PC-3 (cell line): ENCODE data around the gene FCHO1. TPM values are rescaled to one million over a fixed set of nuclear protein-coding genes. Genes with fewer than 3 reads are reported as not detected.

Source experiments
- ATAC-seq: fragments of 200-7000 bp; cut with Tn5 transposase; 2 replicates; pipeline ENCODE4 v1.9.1; 2020; ENCODE audit warnings: mild to moderate bottlenecking, moderate library complexity
- BruUV-seq: library from RNA; stranded (reverse); fragments of 400-500 nt; replicated peaks from 2 replicates; lab custom pipeline; 2021; lab: Mats Ljungman, UMichigan
- CTCF ChIA-PET: fragments of 300-600 bp; sonication (Branson Sonifier 250); formaldehyde crosslinking; loops from one replicate; lab custom pipeline; 2022; ENCODE audit warnings: antibody characterized with exemption; lab: Charles Lee
- POLR2A ChIA-PET: fragments of 300-600 bp; sonication (Branson Sonifier 250); formaldehyde crosslinking; loops from one replicate; lab custom pipeline; 2022; ENCODE audit warnings: antibody characterized with exemption; ENCODE audit not compliant: unreplicated experiment; lab: Charles Lee
- DNase-seq: peaks from one replicate; pipeline ENCODE4 v3.0.0-alpha.2; 2015
- H2AFZ ChIP-seq: fragments of 300-600 bp; sonication (generic); 2 replicates; pipeline ENCODE4 v1.6.0; 2016; ENCODE audit warnings: antibody characterized with exemption, low read length
- H3F3A ChIP-seq: fragments of 300-600 bp; sonication (generic); one replicate; pipeline ENCODE4 v1.6.0; 2017; ENCODE audit warnings: antibody characterized with exemption, low read length, control low read depth, mild to moderate bottlenecking; ENCODE audit not compliant: unreplicated experiment
- H3K27ac ChIP-seq: fragments of 300-600 bp; sonication (generic); 2 replicates; pipeline ENCODE4 v1.5.1; 2016; ENCODE audit warnings: mild to moderate bottlenecking, low read length
- H3K27me3 ChIP-seq: fragments of 300-600 bp; sonication (generic); 2 replicates; pipeline ENCODE4 v1.6.1; 2016; ENCODE audit warnings: low read length, mixed read lengths
- H3K36me3 ChIP-seq: fragments of 300-600 bp; sonication (generic); 2 replicates; pipeline ENCODE4 v1.6.1; 2016; ENCODE audit warnings: low read depth, mixed run types, low read length, mixed read lengths
- H3K4me1 ChIP-seq: fragments of 300-600 bp; sonication (generic); 2 replicates; pipeline ENCODE4 v1.5.1; 2016; ENCODE audit warnings: low read length; ENCODE audit not compliant: insufficient read depth
- H3K4me2 ChIP-seq: fragments of 300-600 bp; sonication (generic); 2 replicates; pipeline ENCODE4 v1.6.0; 2016; ENCODE audit warnings: low read length
- H3K4me3 ChIP-seq: fragments of 300-600 bp; sonication (generic); 2 replicates; pipeline ENCODE4 v1.5.1; 2016; ENCODE audit warnings: mild to moderate bottlenecking, low read length, mixed read lengths
- H3K79me2 ChIP-seq: fragments of 300-600 bp; sonication (generic); 2 replicates; pipeline ENCODE4 v1.6.1; 2017; ENCODE audit warnings: low read length, mixed read lengths
- H3K9ac ChIP-seq: fragments of 300-600 bp; sonication (generic); 2 replicates; pipeline ENCODE4 v1.6.0; 2016; ENCODE audit warnings: mild to moderate bottlenecking, low read length
- H3K9me2 ChIP-seq: fragments of 300-600 bp; sonication (generic); replicated peaks from 2 replicates; pipeline ENCODE4 v1.6.1; 2016; ENCODE audit warnings: mixed run types, low read length, mixed read lengths
- H3K9me3 ChIP-seq: fragments of 300-600 bp; sonication (generic); 2 replicates; pipeline ENCODE4 v1.6.1; 2016; ENCODE audit warnings: low read length, mixed read lengths
- H4K20me1 ChIP-seq: fragments of 300-600 bp; sonication (generic); 2 replicates; pipeline ENCODE4 v1.6.1; 2016; ENCODE audit warnings: low read length, mixed read lengths
- EZH2 ChIP-seq: fragments of 300-600 bp; sonication (generic); IDR thresholded peaks from one replicate; pipeline ENCODE4 v1.6.1; 2017; ENCODE audit warnings: antibody characterized with exemption, mild to moderate bottlenecking, low read length; ENCODE audit not compliant: unreplicated experiment
- EZH2phosphoT487 ChIP-seq: fragments of 300-600 bp; sonication (generic); IDR thresholded peaks from 2 replicates; pipeline ENCODE4 v1.6.1; 2018; ENCODE audit warnings: mild to moderate bottlenecking, antibody characterized with exemption, low read length, borderline replicate concordance
- intact Hi-C: fragments of 100-400 bp; cut with micrococcal nuclease; formaldehyde crosslinking; loops from 2 replicates; pipeline ENCODE4 v1.9.0; 2023
- total RNA-seq: library from RNA; depleted of rRNA; stranded (reverse); fragments of >200 nt; gene quantifications from 2 replicates; pipeline ENCODE4 v1.2.3, GENCODE V29; 2014
- TF ChIP-seq, protein P1 (sequence below): fragments of 300-600 bp; sonication (generic); conservative IDR thresholded peaks from 2 replicates; pipeline ENCODE4 v1.5.1; 2017; ENCODE audit warnings: antibody characterized with exemption, low read depth, mild to moderate bottlenecking, low read length

FCHO1 gene
- total RNA-seq, 1 experiment from 2014 or later, result 21.0 TPM

DNA sequence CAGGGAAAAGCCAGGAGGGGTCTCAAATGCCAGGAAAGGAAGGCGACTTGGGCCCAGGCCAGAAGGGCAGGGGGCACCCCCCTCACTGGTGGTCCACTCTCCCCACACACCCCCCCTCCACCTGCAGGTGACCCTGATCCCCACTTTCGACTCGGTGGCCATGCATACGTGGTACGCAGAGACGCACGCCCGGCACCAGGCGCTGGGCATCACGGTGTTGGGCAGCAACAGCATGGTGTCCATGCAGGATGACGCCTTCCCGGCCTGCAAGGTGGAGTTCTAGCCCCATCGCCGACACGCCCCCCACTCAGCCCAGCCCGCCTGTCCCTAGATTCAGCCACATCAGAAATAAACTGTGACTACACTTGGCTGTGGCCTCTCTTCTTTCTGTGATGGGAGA lies 17.1 kb upstream of the FCHO1 start:
- intact Hi-C loops, result no loop called here
- Histone ChIP-seq H3K9me2 (no peaks in the 10 kb centered on the region), H2AFZ (no peak overlapping the region), H3K27me3 (no peaks in the 10 kb centered on the region), H4K20me1 (0 out of 2 replicates have a peak, but pooled peaks cover 7% of the 10 kb centered on the region), H3K4me3 (no peak overlapping the region), H3K36me3 (peaks cover 31% of the 10 kb centered on the region), H3K4me1 (0 out of 2 replicates have a peak, but pooled peaks cover 3% of the 10 kb centered on the region), H3K27ac (no peak overlapping the region), H3K79me2 (peaks cover 15% of the 10 kb centered on the region), H3K9ac (no peak overlapping the region), H3K9me3 (no peaks in the 10 kb centered on the region), H3F3A (no peaks in the 10 kb centered on the region), H3K4me2 (no peak overlapping the region)
- no peak for ATAC-seq
- no TSS peak for BruUV-seq
- ChIA-PET CTCF (no interaction called here), POLR2A (no interaction called here)
- no peak for DNase-seq
- TF ChIP-seq EZH2phosphoT487 (no peak), EZH2 (no peak)
- TF ChIP-seq, protein P1, sequence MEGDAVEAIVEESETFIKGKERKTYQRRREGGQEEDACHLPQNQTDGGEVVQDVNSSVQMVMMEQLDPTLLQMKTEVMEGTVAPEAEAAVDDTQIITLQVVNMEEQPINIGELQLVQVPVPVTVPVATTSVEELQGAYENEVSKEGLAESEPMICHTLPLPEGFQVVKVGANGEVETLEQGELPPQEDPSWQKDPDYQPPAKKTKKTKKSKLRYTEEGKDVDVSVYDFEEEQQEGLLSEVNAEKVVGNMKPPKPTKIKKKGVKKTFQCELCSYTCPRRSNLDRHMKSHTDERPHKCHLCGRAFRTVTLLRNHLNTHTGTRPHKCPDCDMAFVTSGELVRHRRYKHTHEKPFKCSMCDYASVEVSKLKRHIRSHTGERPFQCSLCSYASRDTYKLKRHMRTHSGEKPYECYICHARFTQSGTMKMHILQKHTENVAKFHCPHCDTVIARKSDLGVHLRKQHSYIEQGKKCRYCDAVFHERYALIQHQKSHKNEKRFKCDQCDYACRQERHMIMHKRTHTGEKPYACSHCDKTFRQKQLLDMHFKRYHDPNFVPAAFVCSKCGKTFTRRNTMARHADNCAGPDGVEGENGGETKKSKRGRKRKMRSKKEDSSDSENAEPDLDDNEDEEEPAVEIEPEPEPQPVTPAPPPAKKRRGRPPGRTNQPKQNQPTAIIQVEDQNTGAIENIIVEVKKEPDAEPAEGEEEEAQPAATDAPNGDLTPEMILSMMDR, result no peak

DNA sequence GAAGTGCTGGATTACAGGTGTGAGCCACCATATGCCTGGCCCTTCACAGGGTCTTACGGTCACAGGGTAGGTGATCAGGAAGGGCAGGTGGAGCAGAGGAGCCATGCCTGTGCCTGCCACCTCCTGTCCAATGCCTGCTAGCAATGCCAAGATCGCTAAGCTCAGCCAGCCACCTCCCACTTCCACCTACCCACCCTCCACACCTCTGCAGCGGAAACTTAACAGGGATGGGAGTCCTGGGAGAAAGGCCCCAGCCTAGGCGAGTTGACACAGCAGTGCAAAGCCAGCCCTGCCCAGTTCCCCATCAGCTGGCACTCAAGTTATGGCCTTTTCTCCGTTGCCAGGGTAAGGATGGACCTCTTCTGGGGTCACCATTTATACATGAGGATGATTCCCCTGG lies 15.9 kb upstream of the FCHO1 start:
- H3K27ac ChIP-seq, result no peak overlapping the region
- no TSS peak for BruUV-seq
- 0 out of 2 replicates have a peak, but pooled peaks cover 3% of the 10 kb centered on the region for H3K4me1 ChIP-seq
- no peak for ATAC-seq
- intact Hi-C loops, result no loop called here
- ChIA-PET CTCF (no interaction called here), POLR2A (no interaction called here)
- H3K4me3 ChIP-seq, result no peak overlapping the region
- no peak overlapping the region for H3K9ac ChIP-seq
- 0 out of 2 replicates have a peak, but pooled peaks cover 7% of the 10 kb centered on the region for H4K20me1 ChIP-seq
- TF ChIP-seq, protein P1, result no peak
- no peak for TF ChIP-seq EZH2
- TF ChIP-seq EZH2phosphoT487, result no peak
- DNase-seq, result no peak
- peaks cover 13% of the 10 kb centered on the region for H3K79me2 ChIP-seq
- no peak overlapping the region for H3K4me2 ChIP-seq
- no peaks in the 10 kb centered on the region for H3K9me2 ChIP-seq
- no peaks in the 10 kb centered on the region for H3K27me3 ChIP-seq
- peaks cover 28% of the 10 kb centered on the region for H3K36me3 ChIP-seq
- H3F3A ChIP-seq, result no peaks in the 10 kb centered on the region
- no peak overlapping the region for H2AFZ ChIP-seq
- H3K9me3 ChIP-seq, result no peaks in the 10 kb centered on the region

DNA sequence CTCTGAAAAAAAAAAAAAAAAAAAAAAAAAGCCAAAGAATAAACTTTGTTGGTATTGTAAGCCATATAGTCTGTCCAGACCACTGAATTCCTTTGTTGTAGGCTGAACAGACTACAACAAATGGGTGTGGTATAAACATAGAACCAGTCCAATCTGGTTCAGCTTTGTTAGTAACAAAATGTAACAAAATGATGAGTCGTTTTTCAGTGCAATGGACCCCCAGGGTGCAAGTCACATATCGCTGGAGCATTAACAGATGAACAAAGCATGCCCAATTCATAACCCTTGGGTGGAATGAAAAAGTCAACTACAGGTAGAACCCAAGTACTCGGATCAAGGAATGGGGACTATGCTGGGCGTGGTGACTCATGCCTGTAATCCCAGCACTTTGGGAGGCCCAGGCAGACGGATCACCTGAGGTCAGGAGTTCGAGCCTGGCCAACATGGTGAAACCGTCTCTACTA lies 13.6 kb upstream of the FCHO1 start:
- H3K9me3 ChIP-seq, result no peaks in the 10 kb centered on the region
- H2AFZ ChIP-seq, result no peak overlapping the region
- peaks cover 11% of the 10 kb centered on the region; the same call in 1 of the 2 replicates for H3K36me3 ChIP-seq
- no peak overlapping the region for H3K4me3 ChIP-seq
- no peaks in the 10 kb centered on the region for H3F3A ChIP-seq
- DNase-seq (no peak), ATAC-seq (no peak)
- H3K4me1 ChIP-seq, result no peaks in the 10 kb centered on the region
- no peak overlapping the region for H3K27ac ChIP-seq
- no peak overlapping the region for H3K4me2 ChIP-seq
- no peaks in the 10 kb centered on the region for H3K79me2 ChIP-seq
- no TSS peak for BruUV-seq
- H3K9me2 ChIP-seq, result no peaks in the 10 kb centered on the region
- ChIA-PET CTCF (no interaction called here), POLR2A (no interaction called here)
- intact Hi-C loops, result no loop called here
- no peak for TF ChIP-seq EZH2
- TF ChIP-seq EZH2phosphoT487, result no peak
- TF ChIP-seq, protein P1, result no peak
- H3K27me3 ChIP-seq, result no peaks in the 10 kb centered on the region
- H3K9ac ChIP-seq, result no peak overlapping the region
- no peaks in the 10 kb centered on the region for H4K20me1 ChIP-seq
